Measurements from ENCODE around the gene XYLT1. TPM values are rescaled to one million over a fixed set of nuclear protein-coding genes. Genes with fewer than 3 reads are reported as not detected.

XYLT1 gene
- total RNA-seq, 1 experiment from 2014 or later, result not detected

DNA sequence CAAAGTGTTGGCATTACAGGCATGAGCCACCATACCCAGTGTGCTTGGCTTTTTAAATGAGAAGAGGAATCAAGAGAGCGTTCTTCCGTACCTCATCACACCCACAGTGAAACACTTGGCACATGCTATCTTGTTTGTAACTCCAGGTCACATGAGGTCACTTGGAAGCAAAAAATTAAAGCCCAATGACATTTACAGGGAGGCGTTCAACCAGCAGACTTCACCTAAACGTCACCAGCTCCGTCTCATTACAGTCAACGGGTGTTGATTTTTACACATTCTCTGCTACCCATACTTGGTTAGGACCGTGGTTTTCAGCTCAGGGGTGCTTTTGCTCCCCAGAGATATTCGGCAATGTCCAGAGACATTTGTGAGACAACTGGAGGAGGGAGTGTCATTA is 127.0 kb downstream of the XYLT1 start:
- no peaks in the 10 kb centered on the region for H4K20me1 ChIP-seq (ENCODE audit: low read length)
- no peaks in the 10 kb centered on the region for H3K79me2 ChIP-seq (ENCODE audit: low read length)
- no peak overlapping the region for H3K9ac ChIP-seq (ENCODE audit: low read length)
- TF ChIP-seq, protein P1, sequence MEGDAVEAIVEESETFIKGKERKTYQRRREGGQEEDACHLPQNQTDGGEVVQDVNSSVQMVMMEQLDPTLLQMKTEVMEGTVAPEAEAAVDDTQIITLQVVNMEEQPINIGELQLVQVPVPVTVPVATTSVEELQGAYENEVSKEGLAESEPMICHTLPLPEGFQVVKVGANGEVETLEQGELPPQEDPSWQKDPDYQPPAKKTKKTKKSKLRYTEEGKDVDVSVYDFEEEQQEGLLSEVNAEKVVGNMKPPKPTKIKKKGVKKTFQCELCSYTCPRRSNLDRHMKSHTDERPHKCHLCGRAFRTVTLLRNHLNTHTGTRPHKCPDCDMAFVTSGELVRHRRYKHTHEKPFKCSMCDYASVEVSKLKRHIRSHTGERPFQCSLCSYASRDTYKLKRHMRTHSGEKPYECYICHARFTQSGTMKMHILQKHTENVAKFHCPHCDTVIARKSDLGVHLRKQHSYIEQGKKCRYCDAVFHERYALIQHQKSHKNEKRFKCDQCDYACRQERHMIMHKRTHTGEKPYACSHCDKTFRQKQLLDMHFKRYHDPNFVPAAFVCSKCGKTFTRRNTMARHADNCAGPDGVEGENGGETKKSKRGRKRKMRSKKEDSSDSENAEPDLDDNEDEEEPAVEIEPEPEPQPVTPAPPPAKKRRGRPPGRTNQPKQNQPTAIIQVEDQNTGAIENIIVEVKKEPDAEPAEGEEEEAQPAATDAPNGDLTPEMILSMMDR (conservative IDR thresholded peaks at IDR 0.05; ENCODE audit: low read depth, low read length), result no peak
- TF ChIP-seq EZH2phosphoT487 (IDR thresholded peaks at IDR 0.05; ENCODE audit: borderline replicate concordance, low read length), result no peak
- no peak for TF ChIP-seq EZH2 (IDR thresholded peaks at IDR 0.05; ENCODE audit: low read length, unreplicated experiment)
- no TSS peak for BruUV-seq (replicated peaks)
- no peak overlapping the region for H2AFZ ChIP-seq (ENCODE audit: low read length)
- H3K9me3 ChIP-seq (ENCODE audit: low read length), result no peaks in the 10 kb centered on the region
- H3F3A ChIP-seq (ENCODE audit: low read length, unreplicated experiment), result no peaks in the 10 kb centered on the region
- intact Hi-C loops (cut with micrococcal nuclease), result no loop called here
- H3K4me2 ChIP-seq (ENCODE audit: low read length), result no peak overlapping the region
- no peaks in the 10 kb centered on the region for H3K27me3 ChIP-seq (ENCODE audit: low read length)
- H3K4me3 ChIP-seq (ENCODE audit: low read length), result no peak overlapping the region
- DNase-seq (no peak), ATAC-seq (no peak)
- ChIA-PET POLR2A (ENCODE audit: unreplicated experiment) (no interaction called here), CTCF (no interaction called here)
- no peak overlapping the region for H3K27ac ChIP-seq (ENCODE audit: low read length)
- no peaks in the 10 kb centered on the region for H3K9me2 ChIP-seq (replicated peaks; ENCODE audit: low read length)
- H3K4me1 ChIP-seq (ENCODE audit: insufficient read depth, low read length), result no peaks in the 10 kb centered on the region
- H3K36me3 ChIP-seq (ENCODE audit: low read depth, low read length), result no peaks in the 10 kb centered on the region

DNA sequence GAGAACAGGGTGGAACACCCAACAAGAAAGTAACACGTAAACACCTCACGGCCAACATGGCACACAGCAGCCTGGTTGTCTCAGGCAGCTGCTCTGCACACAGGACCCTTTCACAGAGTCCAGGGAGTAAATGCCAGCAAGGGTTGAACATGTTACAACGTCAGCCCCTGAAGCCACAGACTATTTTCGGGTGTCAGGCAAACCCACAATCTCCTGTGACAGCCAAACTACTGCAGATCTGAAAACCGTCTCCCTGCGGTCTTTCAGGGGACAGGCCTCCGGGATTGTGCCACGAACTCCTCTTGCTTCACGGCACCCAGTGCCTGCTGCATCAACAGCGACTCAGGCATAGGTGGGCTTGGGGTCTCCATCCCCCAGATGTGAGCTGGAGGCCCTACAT is 127.7 kb downstream of the XYLT1 start:
- ChIA-PET CTCF (no interaction called here), POLR2A (ENCODE audit: unreplicated experiment) (no interaction called here)
- BruUV-seq (replicated peaks), result no TSS peak
- no peak overlapping the region for H3K27ac ChIP-seq (ENCODE audit: low read length)
- H3K79me2 ChIP-seq (ENCODE audit: low read length), result no peaks in the 10 kb centered on the region
- H3F3A ChIP-seq (ENCODE audit: low read length, unreplicated experiment), result no peaks in the 10 kb centered on the region
- H3K4me2 ChIP-seq (ENCODE audit: low read length), result no peak overlapping the region
- no peaks in the 10 kb centered on the region for H3K9me2 ChIP-seq (replicated peaks; ENCODE audit: low read length)
- DNase-seq, result no peak
- no peaks in the 10 kb centered on the region for H3K9me3 ChIP-seq (ENCODE audit: low read length)
- H3K4me3 ChIP-seq (ENCODE audit: low read length), result no peak overlapping the region
- H2AFZ ChIP-seq (ENCODE audit: low read length), result no peak overlapping the region
- no peaks in the 10 kb centered on the region for H3K36me3 ChIP-seq (ENCODE audit: low read depth, low read length)
- TF ChIP-seq EZH2phosphoT487 (IDR thresholded peaks at IDR 0.05; ENCODE audit: borderline replicate concordance, low read length) (no peak), EZH2 (IDR thresholded peaks at IDR 0.05; ENCODE audit: low read length, unreplicated experiment) (no peak)
- TF ChIP-seq, protein P1 (conservative IDR thresholded peaks at IDR 0.05; ENCODE audit: low read depth, low read length), result no peak
- no peak overlapping the region for H3K9ac ChIP-seq (ENCODE audit: low read length)
- no peaks in the 10 kb centered on the region for H4K20me1 ChIP-seq (ENCODE audit: low read length)
- H3K4me1 ChIP-seq (ENCODE audit: insufficient read depth, low read length), result no peaks in the 10 kb centered on the region
- no peak for ATAC-seq
- H3K27me3 ChIP-seq (ENCODE audit: low read length), result no peaks in the 10 kb centered on the region
- intact Hi-C loops (cut with micrococcal nuclease), result no loop called here

DNA sequence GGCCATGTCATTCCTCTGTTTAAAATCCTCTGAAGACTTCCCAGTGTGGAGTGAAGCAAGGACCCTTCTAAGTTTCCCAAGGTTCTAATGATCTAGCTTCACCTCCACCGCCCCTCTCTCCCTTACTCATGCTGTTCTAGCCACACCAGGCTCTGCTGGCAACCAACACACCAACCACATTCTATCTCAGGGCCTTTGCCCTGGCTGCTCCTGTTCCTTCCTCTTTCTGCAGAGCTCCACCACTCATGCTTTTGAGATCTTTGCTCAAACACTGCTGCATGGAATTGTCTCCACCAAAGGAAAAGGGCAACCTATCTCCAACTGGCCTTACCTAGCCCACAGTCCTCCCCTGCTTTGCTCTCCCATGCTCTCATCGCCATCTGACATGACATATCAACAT is 128.7 kb downstream of the XYLT1 start:
- no peaks in the 10 kb centered on the region for H3K4me1 ChIP-seq (ENCODE audit: insufficient read depth, low read length)
- ATAC-seq (no peak), DNase-seq (no peak)
- no peaks in the 10 kb centered on the region for H4K20me1 ChIP-seq (ENCODE audit: low read length)
- H3K4me2 ChIP-seq (ENCODE audit: low read length), result no peak overlapping the region
- H2AFZ ChIP-seq (ENCODE audit: low read length), result no peak overlapping the region
- ChIA-PET POLR2A (ENCODE audit: unreplicated experiment) (no interaction called here), CTCF (no interaction called here)
- H3K9ac ChIP-seq (ENCODE audit: low read length), result no peak overlapping the region
- H3K9me3 ChIP-seq (ENCODE audit: low read length), result no peaks in the 10 kb centered on the region
- no peak overlapping the region for H3K4me3 ChIP-seq (ENCODE audit: low read length)
- no peaks in the 10 kb centered on the region for H3K27me3 ChIP-seq (ENCODE audit: low read length)
- no peaks in the 10 kb centered on the region for H3F3A ChIP-seq (ENCODE audit: low read length, unreplicated experiment)
- no peaks in the 10 kb centered on the region for H3K79me2 ChIP-seq (ENCODE audit: low read length)
- no peaks in the 10 kb centered on the region for H3K9me2 ChIP-seq (replicated peaks; ENCODE audit: low read length)
- BruUV-seq (replicated peaks), result no TSS peak
- H3K27ac ChIP-seq (ENCODE audit: low read length), result no peak overlapping the region
- H3K36me3 ChIP-seq (ENCODE audit: low read depth, low read length), result no peaks in the 10 kb centered on the region
- TF ChIP-seq, protein P1 (conservative IDR thresholded peaks at IDR 0.05; ENCODE audit: low read depth, low read length), result no peak
- TF ChIP-seq EZH2phosphoT487 (IDR thresholded peaks at IDR 0.05; ENCODE audit: borderline replicate concordance, low read length) (no peak), EZH2 (IDR thresholded peaks at IDR 0.05; ENCODE audit: low read length, unreplicated experiment) (no peak)
- intact Hi-C loops (cut with micrococcal nuclease), result no loop called here
